HuH-7 (cell line): ENCODE measurements around the gene MSI1.
"Not testable (repeated sequence)": the region's sequence is repeated elsewhere in the genome, so short reads cannot be mapped to it uniquely, and the experiment has no call there.

ENCODE experiments used
- DNase-seq: peaks from one replicate; pipeline ENCODE4 v3.0.0; 2011; ENCODE audit warnings: low spot score

The MSI1 gene

GRCh38 chr12:120353556-120354317, 15.2 kb downstream of the MSI1 start:
- DNase-seq: no peak

GRCh38 chr12:120353136-120353535, 15.8 kb downstream of the MSI1 start:
- no peak for DNase-seq

- DNase-seq: no peak
Observed at GRCh38 chr12:120352117-120352516, 16.8 kb downstream of the MSI1 start.

GRCh38 chr12:120350576-120351350, 18.2 kb downstream of the MSI1 start:
- no peak for DNase-seq

GRCh38 chr12:120347766-120348165, 21.2 kb downstream of the MSI1 start:
- DNase-seq: no peak

GRCh38 chr12:120346681-120347080, 22.3 kb downstream of the MSI1 start:
- no peak for DNase-seq

GRCh38 chr12:120346031-120346430, 22.9 kb downstream of the MSI1 start:
- no peak for DNase-seq

- no peak for DNase-seq
Observed at GRCh38 chr12:120343692-120344091, 25.3 kb downstream of the MSI1 start.

GRCh38 chr12:120343039-120343537, 25.9 kb downstream of the MSI1 start:
- no peak for DNase-seq

GRCh38 chr12:120342175-120343038, 26.6 kb downstream of the MSI1 start:
- no peak for DNase-seq

- DNase-seq: no peak
Observed at GRCh38 chr12:120339256-120339655, 29.7 kb downstream of the MSI1 start.

- DNase-seq: no peak
Observed at GRCh38 chr12:120337730-120338129, 31.2 kb downstream of the MSI1 start.

- DNase-seq: not testable (repeated sequence)
Observed at GRCh38 chr12:120336392-120336791, 32.6 kb downstream of the MSI1 start.

GRCh38 chr12:120335447-120335846, 33.5 kb downstream of the MSI1 start:
- DNase-seq: not testable (repeated sequence)

GRCh38 chr12:120332523-120332922, 36.4 kb downstream of the MSI1 start:
- no peak for DNase-seq

- no peak for DNase-seq
Observed at GRCh38 chr12:120332041-120332440, 36.9 kb downstream of the MSI1 start.

GRCh38 chr12:120331390-120331789, 37.6 kb downstream of the MSI1 start:
- DNase-seq: no peak

GRCh38 chr12:120328228-120328627, 40.7 kb downstream of the MSI1 start:
- no peak for DNase-seq

- DNase-seq: no peak
Observed at GRCh38 chr12:120327593-120327992, 41.4 kb downstream of the MSI1 start, which contains the start of gene PLA2G1B. TSS of gene PLA2G1B (minus strand) at chr12:120327779. CDS start at chr12:120327753, 26 bp downstream.

GRCh38 chr12:120324841-120325417, 44.0 kb downstream of the MSI1 start:
- DNase-seq: no peak

GRCh38 chr12:120323772-120324171, 45.2 kb downstream of the MSI1 start:
- no peak for DNase-seq
